Neuronal stem cell (in vitro differentiated cells): ENCODE data around the gene HEATR5B.

Experiments
- DNase-seq: peaks from one replicate; pipeline ENCODE4 v3.0.0-alpha.2; 2013; ENCODE audit warnings: low spot score
- H2AFZ ChIP-seq: one replicate; pipeline ENCODE4 v1.6.1; 2013; ENCODE audit warnings: mild to moderate bottlenecking, low read length, inconsistent platforms
- H2AK5ac ChIP-seq: 2 replicates; pipeline ENCODE4 v1.6.1; 2013; ENCODE audit warnings: low read depth, mild to moderate bottlenecking, inconsistent platforms, low read length, moderate library complexity, mixed read lengths
- H2BK120ac ChIP-seq: 2 replicates; pipeline ENCODE4 v1.6.1; 2013; ENCODE audit warnings: low read depth, mild to moderate bottlenecking, inconsistent platforms, low read length, moderate library complexity, mixed read lengths
- H2BK12ac ChIP-seq: one replicate; pipeline ENCODE4 v1.6.1; 2013; ENCODE audit warnings: low read length, inconsistent platforms
- H2BK15ac ChIP-seq: 2 replicates; pipeline ENCODE4 v1.6.1; 2013; ENCODE audit warnings: mild to moderate bottlenecking, low read length, inconsistent platforms, mixed read lengths
- H2BK5ac ChIP-seq: one replicate; pipeline ENCODE4 v1.6.1; 2013; ENCODE audit warnings: inconsistent platforms, mild to moderate bottlenecking, low read length, moderate library complexity
- H3K14ac ChIP-seq: one replicate; pipeline ENCODE4 v1.6.1; 2013; ENCODE audit warnings: low read length, inconsistent platforms
- H3K18ac ChIP-seq: 2 replicates; pipeline ENCODE4 v1.6.1; 2013; ENCODE audit warnings: low read length, inconsistent platforms
- H3K23ac ChIP-seq: 2 replicates; pipeline ENCODE4 v1.6.1; 2013; ENCODE audit warnings: low read depth, mild to moderate bottlenecking, mixed read lengths, low read length, inconsistent platforms; ENCODE audit not compliant: poor library complexity
- H3K27ac ChIP-seq: replicated peaks from 3 replicates; pipeline ENCODE4 v1.5.1; 2013; ENCODE audit warnings: low read length, inconsistent platforms
- H3K27me3 ChIP-seq, 3 experiments: 2 replicates each; pipeline ENCODE4 v1.6.1; 2013; ENCODE audit warnings: low read length in 3 of 3, mild to moderate bottlenecking in 2 of 3, inconsistent platforms in 1 of 3, low read depth in 1 of 3, mixed read lengths in 1 of 3, moderate library complexity in 1 of 3; ENCODE audit not compliant: control insufficient read depth in 3 of 3, insufficient read depth in 3 of 3
- H3K36me3 ChIP-seq, 2 donors: replicated peaks in 1 of 2; 2 replicates each; pipeline ENCODE4 v1.6.1; 2013; ENCODE audit warnings: low read length in 2 of 2; ENCODE audit not compliant: control insufficient read depth in 2 of 2, insufficient read depth in 2 of 2
- H3K4ac ChIP-seq: 2 replicates; pipeline ENCODE4 v1.6.1; 2013; ENCODE audit warnings: inconsistent platforms, mild to moderate bottlenecking, low read length, moderate library complexity
- H3K4me1 ChIP-seq, 2 donors: 1 replicate in 1 of 2; 2 replicates in 1 of 2; pipeline ENCODE4 v1.6.1; 2013; ENCODE audit warnings: low read length in 2 of 2, low read depth in 1 of 2; ENCODE audit not compliant: control insufficient read depth in 2 of 2, insufficient read depth in 1 of 2
- H3K4me2 ChIP-seq: one replicate; pipeline ENCODE4 v1.6.1; 2013; ENCODE audit warnings: mild to moderate bottlenecking, low read length, inconsistent platforms; ENCODE audit not compliant: insufficient read depth, poor library complexity, severe bottlenecking
- H3K4me3 ChIP-seq, 2 donors: 2 replicates each; pipeline ENCODE4 v1.5.1; 2013; ENCODE audit warnings: low read length in 2 of 2, mild to moderate bottlenecking in 2 of 2, inconsistent platforms in 1 of 2, moderate library complexity in 1 of 2
- H3K79me1 ChIP-seq: one replicate; pipeline ENCODE4 v1.6.1; 2013; ENCODE audit warnings: low read depth, mild to moderate bottlenecking, inconsistent platforms, low read length, moderate library complexity
- H3K9ac ChIP-seq: one replicate; pipeline ENCODE4 v1.6.1; 2013; ENCODE audit warnings: mild to moderate bottlenecking, low read depth, low read length, inconsistent platforms; ENCODE audit not compliant: poor library complexity
- H3K9me3 ChIP-seq, 2 donors: replicated peaks in 1 of 2; 2 replicates each; pipeline versions ENCODE3 to v1.6.1; 2013; ENCODE audit warnings: low read length in 2 of 2, mild to moderate bottlenecking in 2 of 2, inconsistent platforms in 1 of 2, low read depth in 1 of 2, mixed read lengths in 1 of 2, moderate library complexity in 1 of 2; ENCODE audit not compliant: control insufficient read depth in 2 of 2, insufficient read depth in 1 of 2
- H4K8ac ChIP-seq: one replicate; pipeline ENCODE4 v1.6.1; 2013; ENCODE audit warnings: low read depth, mild to moderate bottlenecking, inconsistent platforms, low read length, moderate library complexity
- H4K91ac ChIP-seq: one replicate; pipeline ENCODE4 v1.6.1; 2013; ENCODE audit warnings: low read length, low read depth, mild to moderate bottlenecking, inconsistent platforms; ENCODE audit not compliant: poor library complexity
- WGBS, 2 donors: extraction: QIAGEN DNeasy Blood & Tissue Kit; methylation state at CpG; one replicate each; pipeline ENCODE4 v1.1.7; 2013; ENCODE audit warnings: missing lambda C conversion rate in 2 of 2, mixed read lengths in 1 of 2; ENCODE audit not compliant: insufficient read length in 2 of 2, insufficient replicate concordance in 1 of 2; ENCODE audit errors: extremely low coverage in 2 of 2; 5-methylcytosine and 5-hydroxymethylcytosine counted together

HEATR5B gene

DNA sequence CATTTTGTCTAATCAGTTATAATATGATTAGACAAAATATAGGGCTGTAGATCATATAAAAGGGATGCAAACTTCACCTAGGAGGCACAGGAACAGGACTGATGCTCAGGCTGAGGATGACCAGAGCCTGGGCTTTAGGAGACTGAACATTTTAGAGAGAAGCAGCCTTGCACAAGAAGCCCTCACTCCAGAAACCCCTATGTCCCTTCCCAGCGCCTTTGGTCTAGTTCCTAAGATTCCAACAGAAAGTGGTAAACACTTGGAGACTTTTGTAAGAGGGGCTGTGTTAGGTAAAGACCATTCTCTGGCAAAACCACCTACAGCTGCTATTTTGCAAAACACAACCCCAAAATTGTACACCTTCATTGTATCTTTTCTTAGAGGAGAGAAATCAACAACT lies 33.4 kb upstream of the HEATR5B start:
- WGBS, 2 donors = no CpG with 5 or more reads among the region's 1 CpG
- H2AK5ac ChIP-seq = no peak overlapping the region
- DNase-seq = no peak
- H3K27me3 ChIP-seq = no peaks in the 10 kb centered on the region
- no peak overlapping the region for H2BK12ac ChIP-seq
- H4K91ac ChIP-seq = no peak overlapping the region
- no peak overlapping the region for H3K14ac ChIP-seq
- no peak overlapping the region for H3K4me2 ChIP-seq
- H2BK120ac ChIP-seq = no peak overlapping the region
- H2AFZ ChIP-seq = no peak overlapping the region
- H3K9ac ChIP-seq = no peak overlapping the region
- no peaks in the 10 kb centered on the region for H3K4me1 ChIP-seq
- H3K4ac ChIP-seq = no peak overlapping the region
- H3K18ac ChIP-seq = no peak overlapping the region
- no peak overlapping the region for H2BK15ac ChIP-seq
- no peak overlapping the region for H4K8ac ChIP-seq
- H3K23ac ChIP-seq = no peak overlapping the region
- H2BK5ac ChIP-seq = no peak overlapping the region
- no peak overlapping the region for H3K4me3 ChIP-seq
- H3K9me3 ChIP-seq = no peaks in the 10 kb centered on the region
- H3K36me3 ChIP-seq = peaks cover 6 to 73% of the 10 kb centered on the region in 2 donors
- no peak overlapping the region for H3K27ac ChIP-seq
- no peaks in the 10 kb centered on the region for H3K79me1 ChIP-seq

DNA sequence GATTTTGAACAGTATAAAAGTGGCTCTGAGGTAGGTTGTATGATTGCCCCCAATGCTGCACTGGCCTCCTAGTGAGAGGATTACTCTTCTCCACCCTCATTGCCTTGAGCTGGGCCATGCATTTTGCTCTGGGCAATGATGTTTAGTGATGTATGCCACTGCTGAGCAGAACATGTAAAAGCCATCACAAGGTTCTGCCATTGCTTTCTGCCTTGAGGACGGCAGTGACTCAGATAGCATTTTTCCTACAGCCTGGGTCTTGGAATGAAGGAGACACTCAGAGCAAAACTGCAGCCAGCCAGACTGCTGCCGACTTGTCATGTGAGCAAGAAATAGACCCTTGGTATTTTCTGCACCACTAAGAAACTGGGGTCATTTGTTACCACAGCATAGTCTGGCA lies 27.8 kb upstream of the HEATR5B start:
- no peak overlapping the region for H4K8ac ChIP-seq
- H3K79me1 ChIP-seq = no peaks in the 10 kb centered on the region
- no peak overlapping the region for H2BK15ac ChIP-seq
- no peak overlapping the region for H3K18ac ChIP-seq
- no peak overlapping the region for H2BK120ac ChIP-seq
- H3K27ac ChIP-seq = no peak overlapping the region
- no peak overlapping the region for H3K4me3 ChIP-seq
- no peak overlapping the region for H3K9ac ChIP-seq
- H3K4me1 ChIP-seq = no peaks in the 10 kb centered on the region
- H2BK12ac ChIP-seq = no peak overlapping the region
- no peak overlapping the region for H2AFZ ChIP-seq
- no peak overlapping the region for H3K4me2 ChIP-seq
- H3K23ac ChIP-seq = no peak overlapping the region
- peaks cover 6 to 80% of the 10 kb centered on the region in 2 donors for H3K36me3 ChIP-seq
- H2AK5ac ChIP-seq = no peak overlapping the region
- H4K91ac ChIP-seq = no peak overlapping the region
- H3K4ac ChIP-seq = no peak overlapping the region
- H3K9me3 ChIP-seq = no peaks in the 10 kb centered on the region
- H3K27me3 ChIP-seq = no peaks in the 10 kb centered on the region
- no peak overlapping the region for H3K14ac ChIP-seq
- H2BK5ac ChIP-seq = no peak overlapping the region
- no CpG with 5 or more reads among the region's 2 CpGs for WGBS, 2 donors
- no peak for DNase-seq

DNA sequence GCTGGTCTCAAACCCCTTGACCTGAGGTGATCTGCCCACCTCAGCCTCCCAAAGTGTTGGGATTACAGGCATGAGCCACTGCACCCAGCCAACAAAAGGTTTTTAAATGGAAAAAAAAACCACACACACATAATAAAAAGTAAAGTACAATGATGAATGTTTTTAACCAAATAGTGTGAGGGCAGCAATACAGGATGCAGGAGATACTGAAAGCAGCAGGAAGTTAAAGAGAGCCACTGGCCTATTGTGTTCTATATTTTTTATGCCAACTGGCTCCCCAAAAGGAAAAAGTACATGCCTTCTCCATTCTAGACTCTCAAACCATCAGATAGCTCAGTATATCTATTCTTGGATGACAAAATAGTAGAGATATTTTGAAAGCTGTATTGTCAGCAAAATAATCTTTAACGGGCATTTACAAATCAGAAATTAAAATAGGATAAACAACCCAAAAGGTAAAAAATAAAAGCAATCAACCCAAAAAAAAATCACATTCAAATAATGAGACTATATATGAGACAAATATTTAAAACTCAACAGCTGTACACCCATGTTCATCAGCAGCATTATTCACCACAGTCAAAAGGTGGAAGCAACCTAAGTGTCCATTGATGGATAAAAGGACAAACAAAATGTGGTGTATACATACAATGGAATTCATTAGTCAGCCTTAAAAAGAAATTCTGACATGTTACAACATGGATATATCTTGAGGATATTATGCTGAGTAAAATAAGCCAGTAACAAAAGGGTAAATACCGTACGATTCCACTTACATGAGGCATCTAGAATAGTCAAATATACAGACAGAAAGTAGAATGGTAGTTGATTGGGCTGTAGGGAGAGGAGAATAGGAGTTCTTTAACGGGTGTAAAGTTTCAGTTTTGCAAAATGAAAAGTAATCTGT lies 26.4 kb upstream of the HEATR5B start:
- Histone ChIP-seq H2BK5ac (no peak overlapping the region), H2AK5ac (no peak overlapping the region), H3K14ac (no peak overlapping the region), H3K79me1 (no peaks in the 10 kb centered on the region), H3K27me3 (no peaks in the 10 kb centered on the region), H3K9ac (no peak overlapping the region), H4K91ac (no peak overlapping the region), H4K8ac (no peak overlapping the region), H3K4me3 (no peak overlapping the region), H3K27ac (no peak overlapping the region), H3K4me2 (no peak overlapping the region), H3K23ac (no peak overlapping the region), H3K36me3 (peaks cover 2 to 81% of the 10 kb centered on the region in 2 donors), H2AFZ (no peak overlapping the region), H2BK120ac (no peak overlapping the region), H2BK15ac (no peak overlapping the region), H3K9me3 (no peaks in the 10 kb centered on the region), H3K4ac (no peak overlapping the region), H3K18ac (no peak overlapping the region), H3K4me1 (no peaks in the 10 kb centered on the region), H2BK12ac (no peak overlapping the region)
- WGBS, 2 donors = no CpG with 5 or more reads among the region's 4 CpGs
- DNase-seq = no peak

DNA sequence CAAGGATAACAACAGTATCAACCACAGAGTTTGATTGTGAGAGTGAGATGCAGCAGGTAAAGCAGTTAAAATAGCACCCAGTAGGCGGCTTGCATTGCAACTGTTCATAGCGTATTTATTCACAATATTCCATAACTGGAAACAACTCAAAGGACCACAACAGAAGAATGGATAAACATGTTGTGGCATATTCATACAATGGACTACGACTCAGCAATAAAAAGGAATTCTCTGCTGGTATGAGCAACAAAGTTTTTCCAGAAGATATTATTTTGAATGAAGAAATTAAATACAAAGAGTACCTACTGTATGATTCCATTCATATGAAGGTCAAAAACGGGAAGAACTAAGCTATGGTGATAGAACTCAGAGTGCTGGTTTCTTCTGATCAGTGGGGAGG lies 25.4 kb upstream of the HEATR5B start:
- Histone ChIP-seq H3K23ac (no peak overlapping the region), H3K79me1 (no peaks in the 10 kb centered on the region), H2AFZ (no peak overlapping the region), H3K36me3 (peaks cover 2 to 79% of the 10 kb centered on the region in 2 donors), H3K9ac (no peak overlapping the region), H2BK12ac (no peak overlapping the region), H3K4ac (no peak overlapping the region), H3K27ac (no peak overlapping the region), H4K91ac (no peak overlapping the region), H3K4me1 (no peaks in the 10 kb centered on the region), H2AK5ac (no peak overlapping the region), H2BK120ac (no peak overlapping the region), H3K27me3 (no peaks in the 10 kb centered on the region), H3K14ac (no peak overlapping the region), H3K9me3 (no peaks in the 10 kb centered on the region), H3K4me3 (no peak overlapping the region), H4K8ac (no peak overlapping the region), H2BK15ac (no peak overlapping the region), H3K4me2 (no peak overlapping the region), H2BK5ac (no peak overlapping the region), H3K18ac (no peak overlapping the region)
- no peak for DNase-seq
- no CpG with 5 or more reads among the region's 4 CpGs for WGBS, 2 donors
